H1 (cell line): ENCODE results near the gene NDUFB10. TPM values are rescaled to one million over a fixed set of nuclear protein-coding genes. Genes with fewer than 3 reads are reported as not detected.
"Not testable (repeated sequence)": the region's sequence is repeated elsewhere in the genome, so short reads cannot be mapped to it uniquely, and the experiment has no call there.

Experiments
- CTCF ChIA-PET: fragments of 300-600 bp; sonication (Branson Sonifier 250); formaldehyde crosslinking; loops from one replicate; lab custom pipeline; 2021; ENCODE audit not compliant: partially characterized antibody; lab: Charles Lee
- POLR2A ChIA-PET: fragments of 300-600 bp; sonication (Branson Sonifier 250); formaldehyde crosslinking; loops from one replicate; lab custom pipeline; 2021; ENCODE audit warnings: inconsistent platforms; ENCODE audit not compliant: partially characterized antibody; lab: Charles Lee
- DNase-seq, 2 experiments: peaks; one replicate each; pipeline versions ENCODE4 v3.0.0 to v3.0.0-alpha.2; 2010 to 2022; ENCODE audit warnings: low spot score in 2 of 2, low read depth in 1 of 2, mixed read lengths in 1 of 2
- FAIRE-seq: peaks from 2 replicates; lab custom pipeline; 2011; peaks lifted over from hg19 to GRCh38; lab: Jason Lieb, UNC
- H2AFZ ChIP-seq: 2 replicates; pipeline ENCODE4 v1.8.1; 2012; ENCODE audit warnings: low read length, inconsistent platforms
- H2AK5ac ChIP-seq: 2 replicates; pipeline ENCODE4 v1.6.1; 2013; ENCODE audit warnings: low read depth, low read length
- H2BK120ac ChIP-seq: replicated peaks from 2 replicates; pipeline ENCODE3; 2013; ENCODE audit warnings: low read depth, low read length, inconsistent platforms
- H2BK12ac ChIP-seq: 2 replicates; pipeline ENCODE4 v1.6.1; 2013; ENCODE audit warnings: low read depth, low read length
- H2BK15ac ChIP-seq: 2 replicates; pipeline ENCODE4 v1.6.1; 2013; ENCODE audit warnings: low read length
- H2BK20ac ChIP-seq: 2 replicates; pipeline ENCODE4 v1.6.1; 2013; ENCODE audit warnings: low read length
- H2BK5ac ChIP-seq: 2 replicates; pipeline ENCODE4 v1.6.1; 2013; ENCODE audit warnings: low read depth, low read length
- H3K14ac ChIP-seq: 2 replicates; pipeline ENCODE4 v1.6.1; 2013; ENCODE audit warnings: inconsistent platforms; ENCODE audit not compliant: insufficient read length
- H3K18ac ChIP-seq: 2 replicates; pipeline ENCODE4 v1.6.1; 2013; ENCODE audit warnings: low read length; ENCODE audit errors: extremely low read depth
- H3K23ac ChIP-seq: 2 replicates; pipeline ENCODE4 v1.6.1; 2013; ENCODE audit warnings: inconsistent platforms; ENCODE audit not compliant: insufficient read length
- H3K23me2 ChIP-seq: 2 replicates; pipeline ENCODE4 v1.6.1; 2013; ENCODE audit warnings: low read depth, low read length
- H3K27ac ChIP-seq: 2 replicates; pipeline ENCODE4 v1.6.1; 2011; ENCODE audit warnings: low read depth, low read length, inconsistent platforms
- H3K27me3 ChIP-seq, 4 experiments: replicated peaks in 1 of 4; 1 replicate in 1 of 4; 2 replicates in 3 of 4; pipeline versions ENCODE4 v1.6.1 to v1.8.1; 2011 to 2013; ENCODE audit warnings: low read length in 3 of 4, mild to moderate bottlenecking in 3 of 4, inconsistent platforms in 2 of 4, mixed read lengths in 2 of 4, moderate library complexity in 1 of 4; ENCODE audit not compliant: control insufficient read depth in 3 of 4, insufficient read depth in 3 of 4; ENCODE audit errors: extremely low read depth in 1 of 4
- H3K36me3 ChIP-seq, 4 experiments: 2 replicates each; pipeline versions ENCODE4 v1.6.1 to v1.8.1; 2011 to 2013; ENCODE audit warnings: mild to moderate bottlenecking in 4 of 4, low read length in 3 of 4, moderate library complexity in 2 of 4, control low read depth in 1 of 4, inconsistent platforms in 1 of 4; ENCODE audit not compliant: insufficient read depth in 4 of 4, control insufficient read depth in 2 of 4
- H3K4ac ChIP-seq: replicated peaks from 2 replicates; pipeline ENCODE3; 2013; ENCODE audit warnings: low read length, low read depth, mixed read lengths, inconsistent platforms; ENCODE audit not compliant: insufficient read length
- H3K4me1 ChIP-seq, 4 experiments: replicated peaks in 1 of 4; 1 replicate in 1 of 4; 2 replicates in 3 of 4; pipeline versions ENCODE4 v1.6.1 to v1.8.1; 2011 to 2013; ENCODE audit warnings: low read length in 3 of 4, inconsistent platforms in 2 of 4, mixed read lengths in 1 of 4; ENCODE audit not compliant: insufficient read depth in 4 of 4, control insufficient read depth in 3 of 4
- H3K4me2 ChIP-seq, 2 experiments: 2 replicates each; pipeline versions ENCODE4 v1.6.1 to v1.8.1; 2011 to 2013; ENCODE audit warnings: low read depth in 2 of 2, low read length in 2 of 2, control low read depth in 1 of 2, inconsistent platforms in 1 of 2, mild to moderate bottlenecking in 1 of 2; ENCODE audit not compliant: insufficient read depth in 1 of 2
- H3K4me3 ChIP-seq, 4 experiments: fragments of 200-600, 300-600 bp in 1 of 4; sonication (generic), shearing (Covaris generic), sonication (Bioruptor Twin) in 1 of 4; 2 replicates each; pipeline versions ENCODE4 v1.5.1 to v1.8.1; 2011 to 2016; ENCODE audit warnings: low read length in 4 of 4, low read depth in 3 of 4, control low read depth in 2 of 4, inconsistent platforms in 2 of 4, mild to moderate bottlenecking in 2 of 4, mixed read lengths in 1 of 4, moderate library complexity in 1 of 4; ENCODE audit not compliant: insufficient read depth in 2 of 4; ENCODE audit errors: extremely low read depth in 1 of 4
- H3K56ac ChIP-seq: replicated peaks from 2 replicates; pipeline ENCODE3; 2013; ENCODE audit warnings: low read depth, mild to moderate bottlenecking, mixed read lengths, low read length, inconsistent platforms; ENCODE audit not compliant: insufficient read length
- H3K79me1 ChIP-seq: 2 replicates; pipeline ENCODE4 v1.6.1; 2013; ENCODE audit warnings: low read depth, low read length, control low read depth
- H3K79me2 ChIP-seq, 2 experiments: 2 replicates each; pipeline versions ENCODE4 v1.6.1 to v1.8.1; 2012 to 2013; ENCODE audit warnings: low read length in 2 of 2, mild to moderate bottlenecking in 2 of 2, inconsistent platforms in 1 of 2; ENCODE audit not compliant: insufficient read depth in 2 of 2, control insufficient read depth in 1 of 2
- H3K9ac ChIP-seq, 4 experiments: replicated peaks in 1 of 4; 1 replicate in 1 of 4; 2 replicates in 3 of 4; pipeline versions ENCODE4 v1.6.1 to v1.8.1; 2011 to 2013; ENCODE audit warnings: low read depth in 3 of 4, low read length in 3 of 4, control low read depth in 2 of 4, mild to moderate bottlenecking in 2 of 4, moderate library complexity in 2 of 4, inconsistent platforms in 1 of 4; ENCODE audit errors: extremely low read depth in 1 of 4
- H3K9me3 ChIP-seq, 2 experiments: 2 replicates each; pipeline versions ENCODE4 v1.6.1 to v1.8.1; 2012 to 2013; ENCODE audit warnings: mild to moderate bottlenecking in 2 of 2, moderate library complexity in 2 of 2, control low read depth in 1 of 2, inconsistent platforms in 1 of 2, low read depth in 1 of 2, low read length in 1 of 2, mixed read lengths in 1 of 2; ENCODE audit not compliant: insufficient read depth in 2 of 2
- H4K20me1 ChIP-seq, 2 experiments: replicated peaks in 1 of 2; 2 replicates each; pipeline versions ENCODE3 to v1.8.1; 2011 to 2013; ENCODE audit warnings: inconsistent platforms in 2 of 2, low read length in 2 of 2, mild to moderate bottlenecking in 1 of 2; ENCODE audit not compliant: insufficient read depth in 2 of 2, control insufficient read depth in 1 of 2
- H4K5ac ChIP-seq: 2 replicates; pipeline ENCODE4 v1.6.1; 2013; ENCODE audit warnings: low read length, low read depth, mixed read lengths, inconsistent platforms; ENCODE audit not compliant: insufficient read length
- H4K8ac ChIP-seq: 2 replicates; pipeline ENCODE4 v1.8.0; 2013; ENCODE audit warnings: mild to moderate bottlenecking, moderate library complexity, low read length, inconsistent platforms; ENCODE audit not compliant: insufficient read depth; ENCODE audit errors: extremely low read depth
- H4K91ac ChIP-seq: replicated peaks from 2 replicates; pipeline ENCODE3; 2013; ENCODE audit warnings: low read length, mixed read lengths, inconsistent platforms; ENCODE audit not compliant: insufficient read length
- WGBS, 2 experiments: shearing (Covaris generic) in 1 of 2; methylation state at CpG; one replicate each; pipeline versions ENCODE4 v1.1.6 to v1.1.7; 2013 to 2015; ENCODE audit warnings: low lambda C conversion rate in 2 of 2, mixed read lengths in 2 of 2, inconsistent platforms in 1 of 2, low coverage in 1 of 2, missing lambda C conversion rate in 1 of 2; ENCODE audit not compliant: insufficient replicate concordance in 2 of 2, insufficient coverage in 1 of 2, insufficient read length in 1 of 2; ENCODE audit errors: extremely low coverage in 1 of 2, missing lambda C conversion rate in 1 of 2; 5-methylcytosine and 5-hydroxymethylcytosine counted together
- polyA plus RNA-seq, 7 experiments: library from polyadenylated mRNA; depleted of rRNA in 3 of 7; stranded (reverse) in 5 of 7; unstranded in 2 of 7; fragments of >200 nt in 5 of 7; fragments of 200-250 nt in 2 of 7; gene quantifications; 1 replicate in 5 of 7; 2 replicates in 1 of 7; 4 replicates in 1 of 7; pipeline versions ENCODE4 v1.2.1 to v1.2.3, GENCODE V29; 2011 to 2013; ENCODE audit warnings: missing spikeins in 2 of 7, mixed read lengths in 2 of 7
- total RNA-seq: library from RNA; stranded (reverse); fragmentation: NEBNext Ultra II Directional; extraction: Animal tissue kit (Norgen Biotek cat#: 25700); gene quantifications from 2 replicates; pipeline ENCODE4 v1.2.1, GENCODE V29; 2021

NDUFB10 gene
- total and polyA plus RNA-seq, 2 of the 8 experiments (the other 6 are each of a cell fraction or from before 2014, with no cell fraction given) = 183 to 194 TPM

DNA sequence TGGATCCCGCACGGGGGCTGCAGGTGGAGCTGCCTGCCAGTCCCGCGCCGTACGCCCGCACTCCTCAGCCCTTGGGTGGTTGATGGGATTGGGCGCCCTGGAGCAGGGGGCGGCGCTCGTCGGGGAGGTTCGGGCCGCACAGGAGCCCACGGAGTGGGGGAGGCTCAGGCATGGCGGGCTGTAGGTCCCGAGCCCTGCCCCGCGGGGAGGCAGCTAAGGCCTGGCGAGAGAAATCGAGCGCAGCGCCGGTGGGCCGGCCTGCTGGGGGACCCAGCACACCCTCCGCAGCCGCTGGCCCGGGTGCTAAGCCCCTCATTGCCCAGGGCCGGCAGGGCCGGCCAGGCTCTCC lies 1.2 kb upstream of the NDUFB10 start:
- H4K91ac ChIP-seq, H2BK12ac ChIP-seq, H4K20me1 ChIP-seq, H3K4me2 ChIP-seq, H3K18ac ChIP-seq, H3K23ac ChIP-seq, H2BK5ac ChIP-seq, H2BK120ac ChIP-seq, DNase-seq, H3K9ac ChIP-seq, H3K79me1 ChIP-seq, H3K9me3 ChIP-seq, H4K5ac ChIP-seq, H3K4me3 ChIP-seq, H3K14ac ChIP-seq, H3K56ac ChIP-seq, H2AK5ac ChIP-seq, H3K27ac ChIP-seq, H3K23me2 ChIP-seq, H2BK20ac ChIP-seq, H2BK15ac ChIP-seq, H3K4ac ChIP-seq, FAIRE-seq, H4K8ac ChIP-seq, H2AFZ ChIP-seq, H3K27me3 ChIP-seq: not testable (repeated sequence)
- Histone ChIP-seq H3K79me2 (peaks cover 0 to 14% of the 10 kb centered on the region in 2 experiments; a peak in 2 of 4 replicates), H3K36me3 (peaks cover 10 to 23% (median 19%) of the 10 kb centered on the region in 4 experiments), H3K4me1 (peaks cover 0 to 12% (median under 1%) of the 10 kb centered on the region in 4 experiments; a peak in 4 of 7 replicates)
- WGBS, 2 experiments = 90% methylated on average over 12 of the region's 30 CpGs; no CpG with 5 or more reads in 1 of the 2 experiments
- POLR2A ChIA-PET = interaction anchor here (1.3 to 19.8 kb wide), 6 partner anchors 9 to 197 kb away, joined by 4 to 736 read pairs (median 58); partner anchors contain the start of genes GFER, MSRB1, NME3 and NOXO1
- CTCF ChIA-PET = interaction anchor here (1.1 to 1.8 kb wide), 3 partner anchors 13 to 20 kb away, joined by 3 to 8 read pairs (median 4); partner anchors contain the start of gene TBL3
